HCT116 (cell line): Measurements from ENCODE around the gene DEFB132. TPM values are rescaled to one million over a fixed set of nuclear protein-coding genes. Genes with fewer than 3 reads are reported as not detected.
A peak's percentile ranks its signal among the peaks of the same experiment; 100 is the strongest.

ENCODE experiments used
- ATAC-seq: fragments of 200-7000 bp; cut with Tn5 transposase; 2 replicates; pipeline ENCODE4 v1.9.1; 2020; ENCODE audit warnings: mild to moderate bottlenecking, moderate library complexity
- BruUV-seq: library from RNA; stranded (reverse); fragments of 400-500 nt; replicated peaks from 2 replicates; lab custom pipeline; 2021; lab: Mats Ljungman, UMichigan
- CTCF ChIA-PET: fragments of 300-600 bp; sonication (Branson Sonifier 250); formaldehyde crosslinking; loops from one replicate; lab custom pipeline; 2021; ENCODE audit warnings: antibody characterized with exemption; lab: Charles Lee
- POLR2A ChIA-PET: fragments of 300-600, 350-600 bp; sonication (Branson Sonifier 250); formaldehyde crosslinking; loops from one replicate; lab custom pipeline; 2021; ENCODE audit warnings: antibody characterized with exemption; lab: Charles Lee
- RAD21 ChIA-PET, 2 experiments: fragments of 300-600 bp; sonication (Branson Sonifier 250); formaldehyde crosslinking; loops; one replicate each; lab custom pipeline; 2023; ENCODE audit warnings: low total read pairs in 2 of 2; ENCODE audit not compliant: uncharacterized antibody in 2 of 2, unreplicated experiment in 2 of 2, low non-redundant PET in 1 of 2; lab: Charles Lee
- DNase-seq: peaks from one replicate; pipeline ENCODE4 v3.0.0-alpha.2; 2010; ENCODE audit warnings: low read depth, low spot score
- H2AFZ ChIP-seq: fragments of 200-600 bp; shearing (Covaris generic), sonication (generic); 2 replicates; pipeline ENCODE4 v1.6.1; 2017; ENCODE audit warnings: low read depth, mixed run types, mixed read lengths, antibody characterized with exemption, low read length; ENCODE audit not compliant: poor library complexity, severe bottlenecking
- H3K27ac ChIP-seq: 2 replicates; pipeline ENCODE4 v1.5.1; 2012; ENCODE audit warnings: low read depth, low read length
- H3K27me3 ChIP-seq: fragments of 200-600 bp; sonication (generic); 2 replicates; pipeline ENCODE4 v1.6.1; 2016; ENCODE audit warnings: mixed run types, low read length, mixed read lengths; ENCODE audit not compliant: insufficient read depth
- H3K36me3 ChIP-seq, 2 experiments: fragments of 200-500 bp in 1 of 2; fragments of 200-600 bp in 1 of 2; sonication (Bioruptor generic) in 1 of 2; sonication (generic) in 1 of 2; 2 replicates each; pipeline versions ENCODE4 v1.5.1 to v1.6.1; 2014 to 2016; ENCODE audit warnings: low read length in 2 of 2, inconsistent platforms in 1 of 2, mixed read lengths in 1 of 2, mixed run types in 1 of 2; ENCODE audit not compliant: insufficient read depth in 2 of 2, control insufficient read depth in 1 of 2
- H3K4me1 ChIP-seq, 2 experiments: fragments of 200-600 bp in 1 of 2; sonication (generic) in 1 of 2; 2 replicates each; pipeline versions ENCODE4 v1.5.1 to v1.6.1; 2012 to 2017; ENCODE audit warnings: low read length in 2 of 2, inconsistent platforms in 1 of 2, mild to moderate bottlenecking in 1 of 2, mixed read lengths in 1 of 2, mixed run types in 1 of 2, moderate library complexity in 1 of 2; ENCODE audit not compliant: insufficient read depth in 2 of 2, control insufficient read depth in 1 of 2
- H3K4me2 ChIP-seq: fragments of 200-600 bp; sonication (generic); 2 replicates; pipeline ENCODE4 v1.6.1; 2017; ENCODE audit warnings: mixed run types, low read length, mixed read lengths
- H3K4me3 ChIP-seq, 2 experiments: fragments of 200-600 bp in 1 of 2; sonication (generic) in 1 of 2; replicated peaks in 1 of 2; 2 replicates each; pipeline ENCODE4 v1.5.1; 2011 to 2016; ENCODE audit warnings: low read length in 2 of 2, control low read depth in 1 of 2, low read depth in 1 of 2, mild to moderate bottlenecking in 1 of 2, mixed read lengths in 1 of 2, mixed run types in 1 of 2
- H3K79me2 ChIP-seq: fragments of 200-600 bp; sonication (generic); 2 replicates; pipeline ENCODE4 v1.6.1; 2017; ENCODE audit warnings: mild to moderate bottlenecking, mixed run types, low read length, moderate library complexity, mixed read lengths; ENCODE audit not compliant: insufficient read depth
- H3K9ac ChIP-seq: fragments of 200-600 bp; sonication (generic); 2 replicates; pipeline ENCODE4 v1.6.1; 2016; ENCODE audit warnings: low read length, mixed read lengths
- H3K9me2 ChIP-seq: fragments of 200-600 bp; sonication (generic), shearing (Covaris generic); 2 replicates; pipeline ENCODE4 v1.6.1; 2017; ENCODE audit warnings: mixed run types, mild to moderate bottlenecking, moderate library complexity; ENCODE audit not compliant: insufficient read depth
- H3K9me3 ChIP-seq, 2 experiments: fragments of 200-500 bp in 1 of 2; fragments of 200-600 bp in 1 of 2; sonication (Bioruptor generic) in 1 of 2; sonication (generic) in 1 of 2; 2 replicates each; pipeline ENCODE4 v1.6.1; 2014 to 2017; ENCODE audit warnings: low read length in 2 of 2, mixed read lengths in 2 of 2, inconsistent platforms in 1 of 2, low read depth in 1 of 2, mild to moderate bottlenecking in 1 of 2, mixed run types in 1 of 2, moderate library complexity in 1 of 2; ENCODE audit not compliant: control insufficient read depth in 1 of 2, insufficient read depth in 1 of 2
- H4K20me1 ChIP-seq: fragments of 200-600 bp; sonication (generic), shearing (Covaris generic); 2 replicates; pipeline ENCODE4 v1.6.1; 2017; ENCODE audit warnings: mixed run types, mild to moderate bottlenecking, moderate library complexity; ENCODE audit not compliant: insufficient read depth
- CBX3 ChIP-seq: IDR thresholded peaks from 2 replicates; pipeline ENCODE4 v1.6.1; 2012; ENCODE audit warnings: low read depth
- ELF1 ChIP-seq: IDR thresholded peaks from 2 replicates; pipeline ENCODE4 v1.6.1; 2012; ENCODE audit warnings: low read depth, borderline replicate concordance
- FOSL1 ChIP-seq: IDR thresholded peaks from 2 replicates; pipeline ENCODE4 v1.6.1; 2012; ENCODE audit warnings: low read depth
- POLR2A ChIP-seq: IDR thresholded peaks from 2 replicates; pipeline ENCODE4 v1.7.0; 2011; ENCODE audit warnings: borderline replicate concordance; ENCODE audit not compliant: insufficient read depth, insufficient read length; ENCODE audit errors: extremely low read depth
- POLR2AphosphoS5 ChIP-seq: IDR thresholded peaks from 2 replicates; pipeline ENCODE4 v1.6.1; 2011; ENCODE audit warnings: mild to moderate bottlenecking, low read depth, low read length, moderate library complexity
- SIN3A ChIP-seq: IDR thresholded peaks from 2 replicates; pipeline ENCODE4 v1.6.1; 2012; ENCODE audit warnings: low read depth
- SP1 ChIP-seq: IDR thresholded peaks from 2 replicates; pipeline ENCODE4 v1.6.1; 2012; ENCODE audit warnings: low read depth
- TCF7L2 ChIP-seq: IDR thresholded peaks from 2 replicates; pipeline ENCODE4 v1.7.0; 2011; ENCODE audit warnings: borderline replicate concordance, inconsistent platforms; ENCODE audit not compliant: insufficient read depth, insufficient read length; ENCODE audit errors: extremely low read depth
- intact Hi-C: fragments of 100-400 bp; cut with micrococcal nuclease; formaldehyde crosslinking; loops from 2 replicates; pipeline ENCODE4 v1.10.0; 2022
- total RNA-seq: library from RNA; stranded (reverse); gene quantifications from one replicate; pipeline ENCODE4 v1.2.1, GENCODE V29; 2021; ENCODE audit not compliant: unreplicated experiment
- TF ChIP-seq, protein P1 (sequence below): IDR thresholded peaks from 2 replicates; pipeline ENCODE4 v1.6.1; 2012
- TF ChIP-seq, protein P2 (sequence below): IDR thresholded peaks from 2 replicates; pipeline ENCODE4 v1.6.1; 2011; ENCODE audit warnings: mild to moderate bottlenecking, low read length, moderate library complexity; ENCODE audit not compliant: insufficient replicate concordance; ENCODE audit errors: extremely low read depth
- TF ChIP-seq, protein P3 (sequence below), 3 experiments: fragments of 200-600 bp in 1 of 3; sonication (generic) in 1 of 3; IDR thresholded peaks in 2 of 3; conservative IDR thresholded peaks in 1 of 3; 2 replicates each; pipeline ENCODE4 v1.5.1; 2012 to 2017; ENCODE audit warnings: low read depth in 2 of 3, low read length in 2 of 3, antibody characterized with exemption in 1 of 3, borderline replicate concordance in 1 of 3, control low read depth in 1 of 3, mild to moderate bottlenecking in 1 of 3, mixed read lengths in 1 of 3, mixed run types in 1 of 3, moderate library complexity in 1 of 3; ENCODE audit not compliant: insufficient read depth in 1 of 3

The DEFB132 gene
- total RNA-seq, 1 experiment from 2014 or later, result not detected

DNA sequence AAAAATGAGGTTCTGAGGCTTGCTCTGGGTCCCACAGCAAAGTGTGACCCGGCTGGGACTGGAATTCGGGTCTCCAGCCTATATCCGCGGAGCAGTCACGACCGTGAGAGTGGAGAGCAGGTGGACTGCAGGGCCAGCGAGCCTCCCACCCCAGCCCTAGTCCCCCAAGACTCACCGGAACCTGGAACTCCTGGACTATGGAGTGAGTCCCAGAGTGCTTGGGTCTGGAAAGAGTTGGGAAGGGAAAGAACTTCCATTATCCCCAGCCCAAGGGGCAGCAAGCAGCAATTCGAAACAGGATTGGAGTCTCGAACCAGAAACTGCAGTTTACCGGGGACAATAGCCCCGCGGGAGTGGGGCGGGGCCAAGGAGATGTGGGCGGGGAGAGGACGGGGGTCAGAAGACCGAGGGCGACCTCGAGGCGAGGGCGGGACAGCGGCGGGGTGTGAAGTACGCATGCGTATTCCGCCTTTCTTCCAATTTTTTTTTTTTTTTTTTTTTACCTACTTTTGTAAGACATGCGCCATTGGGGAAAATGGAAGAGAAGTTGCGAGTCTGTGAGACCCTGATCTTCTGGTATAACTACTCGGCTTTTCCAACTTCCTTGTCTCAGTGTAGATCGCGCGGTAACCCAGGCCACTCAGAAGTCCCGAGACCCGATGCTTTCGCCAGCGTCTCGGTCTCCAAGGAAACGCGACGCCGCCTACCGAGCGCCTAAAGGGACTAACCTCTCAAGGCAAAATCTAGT, 32.7 kb downstream of the DEFB132 start, which contains the start of gene C20orf96:
Gene C20orf96 (minus strand): TSS at position 667 of the 748 bp plus-strand sequence. CDS start 140 bp downstream, at position 527.
- Histone ChIP-seq H3K79me2 (peaks cover 10% of the 10 kb centered on the region; the same call in 1 of the 2 replicates), H3K4me1 (peaks cover 12 to 22% of the 10 kb centered on the region in 2 experiments), H3K4me2 (peak within 1 kb of the TSS; percentile 92), H3K9ac (peak within 1 kb of the TSS; percentile 94), H3K27me3 (no peaks in the 10 kb centered on the region), H3K27ac (peak within 1 kb of the TSS; percentile 80), H3K9me3 (no peaks in the 10 kb centered on the region; a peak in 1 of 4 replicates), H3K9me2 (no peaks in the 10 kb centered on the region), H3K36me3 (0 out of 4 replicates have a peak, but pooled peaks cover 2 to 3% of the 10 kb centered on the region in 2 experiments), H3K4me3 (peak within 1 kb of the TSS; percentile 89 to 94), H4K20me1 (no peaks in the 10 kb centered on the region), H2AFZ (peak within 1 kb of the TSS; percentile 53)
- ChIA-PET CTCF (no interaction called here), POLR2A (no interaction called here), RAD21 (no interaction called here)
- DNase-seq, result peak; percentile 91
- BruUV-seq, result no TSS peak
- TF ChIP-seq CBX3 (peak; percentile 8; the same call in 1 of the 2 replicates), TCF7L2 (peak; percentile 24), ELF1 (no peak; the same call in 1 of the 2 replicates), FOSL1 (no peak), POLR2A (peak; percentile 54), SIN3A (peak; percentile 80), SP1 (peak; percentile 31; the same call in 1 of the 2 replicates), POLR2AphosphoS5 (peak; percentile 76)
- TF ChIP-seq, protein P1, sequence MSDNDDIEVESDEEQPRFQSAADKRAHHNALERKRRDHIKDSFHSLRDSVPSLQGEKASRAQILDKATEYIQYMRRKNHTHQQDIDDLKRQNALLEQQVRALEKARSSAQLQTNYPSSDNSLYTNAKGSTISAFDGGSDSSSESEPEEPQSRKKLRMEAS, result peak; percentile 60; the same call in 1 of the 2 replicates
- TF ChIP-seq, protein P2, sequence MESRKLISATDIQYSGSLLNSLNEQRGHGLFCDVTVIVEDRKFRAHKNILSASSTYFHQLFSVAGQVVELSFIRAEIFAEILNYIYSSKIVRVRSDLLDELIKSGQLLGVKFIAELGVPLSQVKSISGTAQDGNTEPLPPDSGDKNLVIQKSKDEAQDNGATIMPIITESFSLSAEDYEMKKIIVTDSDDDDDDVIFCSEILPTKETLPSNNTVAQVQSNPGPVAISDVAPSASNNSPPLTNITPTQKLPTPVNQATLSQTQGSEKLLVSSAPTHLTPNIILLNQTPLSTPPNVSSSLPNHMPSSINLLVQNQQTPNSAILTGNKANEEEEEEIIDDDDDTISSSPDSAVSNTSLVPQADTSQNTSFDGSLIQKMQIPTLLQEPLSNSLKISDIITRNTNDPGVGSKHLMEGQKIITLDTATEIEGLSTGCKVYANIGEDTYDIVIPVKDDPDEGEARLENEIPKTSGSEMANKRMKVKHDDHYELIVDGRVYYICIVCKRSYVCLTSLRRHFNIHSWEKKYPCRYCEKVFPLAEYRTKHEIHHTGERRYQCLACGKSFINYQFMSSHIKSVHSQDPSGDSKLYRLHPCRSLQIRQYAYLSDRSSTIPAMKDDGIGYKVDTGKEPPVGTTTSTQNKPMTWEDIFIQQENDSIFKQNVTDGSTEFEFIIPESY, result peak; percentile 82
- TF ChIP-seq, protein P3, sequence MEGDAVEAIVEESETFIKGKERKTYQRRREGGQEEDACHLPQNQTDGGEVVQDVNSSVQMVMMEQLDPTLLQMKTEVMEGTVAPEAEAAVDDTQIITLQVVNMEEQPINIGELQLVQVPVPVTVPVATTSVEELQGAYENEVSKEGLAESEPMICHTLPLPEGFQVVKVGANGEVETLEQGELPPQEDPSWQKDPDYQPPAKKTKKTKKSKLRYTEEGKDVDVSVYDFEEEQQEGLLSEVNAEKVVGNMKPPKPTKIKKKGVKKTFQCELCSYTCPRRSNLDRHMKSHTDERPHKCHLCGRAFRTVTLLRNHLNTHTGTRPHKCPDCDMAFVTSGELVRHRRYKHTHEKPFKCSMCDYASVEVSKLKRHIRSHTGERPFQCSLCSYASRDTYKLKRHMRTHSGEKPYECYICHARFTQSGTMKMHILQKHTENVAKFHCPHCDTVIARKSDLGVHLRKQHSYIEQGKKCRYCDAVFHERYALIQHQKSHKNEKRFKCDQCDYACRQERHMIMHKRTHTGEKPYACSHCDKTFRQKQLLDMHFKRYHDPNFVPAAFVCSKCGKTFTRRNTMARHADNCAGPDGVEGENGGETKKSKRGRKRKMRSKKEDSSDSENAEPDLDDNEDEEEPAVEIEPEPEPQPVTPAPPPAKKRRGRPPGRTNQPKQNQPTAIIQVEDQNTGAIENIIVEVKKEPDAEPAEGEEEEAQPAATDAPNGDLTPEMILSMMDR (IDR thresholded peaks at IDR 0.05 in 2 of 3, conservative IDR thresholded peaks at IDR 0.05 in 1 of 3; ENCODE audit: borderline replicate concordance in 1 of 3, insufficient read depth in 1 of 3, low read depth in 2 of 3, low read length in 2 of 3), result peak in 1 of 3 experiments; percentile 53; a peak in 2 of 6 replicates
- intact Hi-C loops, result no loop called here
- ATAC-seq, result peak; percentile 95
